ENCODE measurements around the gene MRGPRF.

DNA sequence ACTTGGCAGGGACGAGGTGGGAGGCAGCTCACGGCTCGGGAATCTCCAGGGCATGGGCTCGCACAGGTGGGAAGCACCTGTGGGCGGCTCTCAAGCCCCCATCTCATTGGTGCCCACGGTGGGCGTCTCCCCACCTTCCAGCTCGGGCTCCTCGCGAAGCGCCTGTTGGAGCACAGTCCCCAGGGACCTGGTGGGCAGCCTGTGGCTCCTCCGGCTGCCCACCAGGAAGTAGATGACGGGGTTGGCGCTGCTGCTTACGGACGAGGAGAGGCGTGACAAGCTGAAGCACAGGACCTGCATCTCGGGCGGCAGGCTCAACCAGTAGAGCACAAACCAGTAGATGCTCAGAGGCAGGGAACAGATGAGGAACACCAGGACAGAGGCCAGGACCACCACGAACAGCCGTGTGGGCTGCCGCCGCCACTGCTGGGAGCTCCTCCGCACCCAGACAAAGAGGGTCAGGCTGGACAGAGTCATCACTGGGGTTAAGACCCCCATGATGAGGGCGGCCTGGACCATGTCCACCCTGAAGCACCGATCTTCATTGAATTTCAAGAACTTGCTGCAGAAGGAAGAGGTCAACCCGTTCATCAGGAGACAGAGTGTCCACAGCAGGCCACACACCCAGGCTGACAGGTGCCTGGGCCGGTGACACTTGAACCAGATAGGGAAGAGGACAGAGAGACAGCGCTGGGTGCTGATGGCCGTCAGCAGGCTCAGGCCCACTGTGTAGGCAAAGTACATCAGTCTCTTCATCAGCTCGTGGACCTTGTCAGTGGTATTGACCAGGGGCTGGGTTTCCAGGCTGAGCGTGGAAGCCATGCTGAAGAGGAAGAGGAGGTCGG lies 32.9 kb downstream of the MRGPRF start:
- TF ChIP-seq, protein P1, sequence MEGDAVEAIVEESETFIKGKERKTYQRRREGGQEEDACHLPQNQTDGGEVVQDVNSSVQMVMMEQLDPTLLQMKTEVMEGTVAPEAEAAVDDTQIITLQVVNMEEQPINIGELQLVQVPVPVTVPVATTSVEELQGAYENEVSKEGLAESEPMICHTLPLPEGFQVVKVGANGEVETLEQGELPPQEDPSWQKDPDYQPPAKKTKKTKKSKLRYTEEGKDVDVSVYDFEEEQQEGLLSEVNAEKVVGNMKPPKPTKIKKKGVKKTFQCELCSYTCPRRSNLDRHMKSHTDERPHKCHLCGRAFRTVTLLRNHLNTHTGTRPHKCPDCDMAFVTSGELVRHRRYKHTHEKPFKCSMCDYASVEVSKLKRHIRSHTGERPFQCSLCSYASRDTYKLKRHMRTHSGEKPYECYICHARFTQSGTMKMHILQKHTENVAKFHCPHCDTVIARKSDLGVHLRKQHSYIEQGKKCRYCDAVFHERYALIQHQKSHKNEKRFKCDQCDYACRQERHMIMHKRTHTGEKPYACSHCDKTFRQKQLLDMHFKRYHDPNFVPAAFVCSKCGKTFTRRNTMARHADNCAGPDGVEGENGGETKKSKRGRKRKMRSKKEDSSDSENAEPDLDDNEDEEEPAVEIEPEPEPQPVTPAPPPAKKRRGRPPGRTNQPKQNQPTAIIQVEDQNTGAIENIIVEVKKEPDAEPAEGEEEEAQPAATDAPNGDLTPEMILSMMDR (conservative IDR thresholded peaks at IDR 0.05 in 1 of 2, IDR thresholded peaks at IDR 0.05 in 1 of 2; ENCODE audit: extremely low read depth in 1 of 2, insufficient read depth in 1 of 2, low read depth in 1 of 2, low read length in 2 of 2) = no peak
- no peak for TF ChIP-seq EZH2 (IDR thresholded peaks at IDR 0.05; ENCODE audit: borderline replicate concordance, low read length)
